CD4-positive, CD25-positive, alpha-beta regulatory T cell (primary cell): ENCODE data around the gene PRUNE2. TPM values are rescaled to one million over a fixed set of nuclear protein-coding genes. Genes with fewer than 3 reads are reported as not detected.

Source experiments
- ATAC-seq, 2 donors: fragments of 150-1000 bp; cut with Tn5 transposase; one replicate each; pipeline ENCODE4 v1.10.0; 2021; ENCODE audit warnings: low read depth in 2 of 2, moderate number of reproducible peaks in 2 of 2, moderate library complexity in 1 of 2
- DNase-seq, 3 donors: peaks; one replicate each; pipeline versions ENCODE4 v3.0.0 to v3.0.0-alpha.2; 2012 to 2022; ENCODE audit warnings: mixed read lengths in 1 of 3
- H3K27ac ChIP-seq: one replicate; pipeline ENCODE4 v1.7.0; 2013; ENCODE audit warnings: mild to moderate bottlenecking, low read length; ENCODE audit not compliant: insufficient read depth, poor library complexity, severe bottlenecking
- H3K27me3 ChIP-seq: one replicate; pipeline ENCODE4 v1.7.0; 2013; ENCODE audit warnings: low read length; ENCODE audit not compliant: control insufficient read depth, insufficient read depth
- H3K36me3 ChIP-seq: one replicate; pipeline ENCODE4 v1.7.0; 2013; ENCODE audit warnings: mild to moderate bottlenecking, low read length, moderate library complexity; ENCODE audit not compliant: control insufficient read depth, insufficient read depth
- H3K4me1 ChIP-seq: 2 replicates; pipeline ENCODE4 v1.7.0; 2013; ENCODE audit warnings: mild to moderate bottlenecking, low read length; ENCODE audit not compliant: insufficient read depth, control insufficient read depth, poor library complexity, severe bottlenecking
- H3K4me3 ChIP-seq: one replicate; pipeline ENCODE4 v1.7.0; 2013; ENCODE audit warnings: low read depth, mild to moderate bottlenecking, low read length, moderate library complexity
- H3K9me3 ChIP-seq, 2 experiments: 1 replicate in 1 of 2; 2 replicates in 1 of 2; pipeline ENCODE4 v1.7.0; 2013; ENCODE audit warnings: low read length in 2 of 2, mild to moderate bottlenecking in 1 of 2, moderate library complexity in 1 of 2; ENCODE audit not compliant: control insufficient read depth in 2 of 2
- H3K27ac Mint-ChIP-seq, 3 donors: one replicate each; pipeline ENCODE4 v1.8.0; 2020 to 2022; ENCODE audit warnings: mild to moderate bottlenecking in 3 of 3, mixed read lengths in 3 of 3, moderate library complexity in 2 of 3
- H3K27me3 Mint-ChIP-seq: one replicate; pipeline ENCODE4 v1.8.0; 2022; ENCODE audit warnings: mild to moderate bottlenecking, mixed read lengths
- H3K36me3 Mint-ChIP-seq: one replicate; pipeline ENCODE4 v1.8.0; 2020; ENCODE audit warnings: mixed read lengths
- H3K4me1 Mint-ChIP-seq, 4 donors: one replicate each; pipeline ENCODE4 v1.8.0; 2020 to 2022; ENCODE audit warnings: mixed read lengths in 4 of 4, mild to moderate bottlenecking in 1 of 4
- H3K4me3 Mint-ChIP-seq, 4 donors: one replicate each; pipeline ENCODE4 v1.8.0; 2020 to 2022; ENCODE audit warnings: mild to moderate bottlenecking in 4 of 4, mixed read lengths in 4 of 4, moderate library complexity in 3 of 4
- H3K9me3 Mint-ChIP-seq, 7 donors: one replicate each; pipeline ENCODE4 v1.8.0; 2020 to 2022; ENCODE audit warnings: mixed read lengths in 7 of 7, mild to moderate bottlenecking in 3 of 7, moderate library complexity in 2 of 7
- polyA plus RNA-seq, 4 donors: library from polyadenylated mRNA; unstranded; fragments of 300-500 nt; fragmentation: Illumina TruSeq; gene quantifications; one replicate each; pipeline ENCODE4 v1.2.3, GENCODE V29; 2021
- total RNA-seq: library from RNA; stranded (reverse); gene quantifications from one replicate; pipeline ENCODE4 v1.2.3, GENCODE V29; 2022

The PRUNE2 gene
- total and polyA plus RNA-seq, 5 donors from 2014 or later, result 0.28 to 0.30 TPM; not detected in 3

GRCh38 chr9:76725885-76726284 is 180.0 kb downstream of the PRUNE2 start:
- no peaks in the 10 kb centered on the region for H3K9me3 Mint-ChIP-seq
- H3K4me3 ChIP-seq, result no peak overlapping the region
- H3K4me1 ChIP-seq, result no peaks in the 10 kb centered on the region
- H3K36me3 ChIP-seq, result no peaks in the 10 kb centered on the region
- H3K27ac Mint-ChIP-seq, result no peak overlapping the region
- no peaks in the 10 kb centered on the region for H3K4me1 Mint-ChIP-seq
- ATAC-seq, result no peak
- no peaks in the 10 kb centered on the region for H3K27me3 ChIP-seq
- H3K4me3 Mint-ChIP-seq, result no peak overlapping the region
- peaks cover 33% of the 10 kb centered on the region for H3K27me3 Mint-ChIP-seq
- no peak for DNase-seq
- H3K27ac ChIP-seq, result no peak overlapping the region
- no peaks in the 10 kb centered on the region for H3K9me3 ChIP-seq
- H3K36me3 Mint-ChIP-seq, result no peaks in the 10 kb centered on the region

GRCh38 chr9:76725011-76725546 is 180.8 kb downstream of the PRUNE2 start:
- H3K27me3 ChIP-seq, result no peaks in the 10 kb centered on the region
- peaks cover 36% of the 10 kb centered on the region for H3K27me3 Mint-ChIP-seq
- H3K4me1 Mint-ChIP-seq, result no peaks in the 10 kb centered on the region
- no peaks in the 10 kb centered on the region for H3K36me3 ChIP-seq
- ATAC-seq (no peak), DNase-seq (no peak)
- H3K4me3 ChIP-seq, result no peak overlapping the region
- H3K9me3 ChIP-seq, result no peaks in the 10 kb centered on the region
- H3K27ac Mint-ChIP-seq, result no peak overlapping the region
- no peaks in the 10 kb centered on the region for H3K36me3 Mint-ChIP-seq
- no peaks in the 10 kb centered on the region for H3K9me3 Mint-ChIP-seq
- H3K4me3 Mint-ChIP-seq, result no peak overlapping the region
- no peaks in the 10 kb centered on the region for H3K4me1 ChIP-seq
- H3K27ac ChIP-seq, result no peak overlapping the region

- DNase-seq, result no peak
- Mint-ChIP-seq H3K36me3 (no peaks in the 10 kb centered on the region), H3K4me1 (no peaks in the 10 kb centered on the region), H3K27me3 (peaks cover 29% of the 10 kb centered on the region), H3K9me3 (no peaks in the 10 kb centered on the region), H3K4me3 (no peak overlapping the region), H3K27ac (no peak overlapping the region)
- H3K27me3 ChIP-seq, result peaks cover 2% of the 10 kb centered on the region
- no peaks in the 10 kb centered on the region for H3K9me3 ChIP-seq
- H3K36me3 ChIP-seq, result no peaks in the 10 kb centered on the region
- H3K27ac ChIP-seq, result no peak overlapping the region
- no peak overlapping the region for H3K4me3 ChIP-seq
- H3K4me1 ChIP-seq, result no peaks in the 10 kb centered on the region
- ATAC-seq, result no peak
Measured at GRCh38 chr9:76720245-76720644, 185.7 kb downstream of the PRUNE2 start.

- Histone ChIP-seq H3K9me3 (no peaks in the 10 kb centered on the region), H3K27ac (no peak overlapping the region), H3K4me1 (no peaks in the 10 kb centered on the region), H3K36me3 (no peaks in the 10 kb centered on the region), H3K27me3 (peaks cover 2% of the 10 kb centered on the region), H3K4me3 (no peak overlapping the region)
- Mint-ChIP-seq H3K9me3 (no peaks in the 10 kb centered on the region), H3K27me3 (peaks cover 18% of the 10 kb centered on the region), H3K4me3 (no peak overlapping the region), H3K4me1 (no peaks in the 10 kb centered on the region), H3K36me3 (no peaks in the 10 kb centered on the region), H3K27ac (no peak overlapping the region)
- no peak for DNase-seq
- ATAC-seq, result no peak
Measured at GRCh38 chr9:76718166-76718565, 187.7 kb downstream of the PRUNE2 start.

- H3K27ac Mint-ChIP-seq, result no peak overlapping the region
- H3K9me3 Mint-ChIP-seq, result no peaks in the 10 kb centered on the region
- no peak overlapping the region for H3K4me3 Mint-ChIP-seq
- H3K27me3 Mint-ChIP-seq, result peaks cover 16% of the 10 kb centered on the region
- Histone ChIP-seq H3K9me3 (no peaks in the 10 kb centered on the region), H3K36me3 (no peaks in the 10 kb centered on the region), H3K4me1 (no peaks in the 10 kb centered on the region), H3K27me3 (peaks cover 2% of the 10 kb centered on the region), H3K27ac (no peak overlapping the region), H3K4me3 (no peak overlapping the region)
- H3K36me3 Mint-ChIP-seq, result no peaks in the 10 kb centered on the region
- H3K4me1 Mint-ChIP-seq, result no peaks in the 10 kb centered on the region
- DNase-seq (no peak), ATAC-seq (no peak)
Measured at GRCh38 chr9:76717613-76718012, 188.3 kb downstream of the PRUNE2 start.

- Mint-ChIP-seq H3K4me1 (no peaks in the 10 kb centered on the region), H3K9me3 (no peaks in the 10 kb centered on the region), H3K27me3 (peaks cover 16% of the 10 kb centered on the region), H3K4me3 (no peak overlapping the region), H3K27ac (no peak overlapping the region), H3K36me3 (no peaks in the 10 kb centered on the region)
- no peaks in the 10 kb centered on the region for H3K36me3 ChIP-seq
- no peak overlapping the region for H3K27ac ChIP-seq
- no peak for ATAC-seq
- DNase-seq, result no peak
- H3K27me3 ChIP-seq, result peaks cover 2% of the 10 kb centered on the region
- H3K4me3 ChIP-seq, result no peak overlapping the region
- no peaks in the 10 kb centered on the region for H3K9me3 ChIP-seq
- H3K4me1 ChIP-seq, result no peaks in the 10 kb centered on the region
Measured at GRCh38 chr9:76717176-76717575, 188.7 kb downstream of the PRUNE2 start.

- ATAC-seq (no peak), DNase-seq (no peak)
- H3K4me1 Mint-ChIP-seq, result no peaks in the 10 kb centered on the region
- no peaks in the 10 kb centered on the region for H3K9me3 ChIP-seq
- H3K4me1 ChIP-seq, result no peaks in the 10 kb centered on the region
- peaks cover 2% of the 10 kb centered on the region for H3K27me3 ChIP-seq
- H3K27me3 Mint-ChIP-seq, result peaks cover 16% of the 10 kb centered on the region
- H3K36me3 Mint-ChIP-seq, result no peaks in the 10 kb centered on the region
- no peak overlapping the region for H3K4me3 Mint-ChIP-seq
- H3K36me3 ChIP-seq, result no peaks in the 10 kb centered on the region
- no peak overlapping the region for H3K27ac Mint-ChIP-seq
- H3K9me3 Mint-ChIP-seq, result no peaks in the 10 kb centered on the region
- H3K27ac ChIP-seq, result no peak overlapping the region
- no peak overlapping the region for H3K4me3 ChIP-seq
Measured at GRCh38 chr9:76716085-76716672, 189.7 kb downstream of the PRUNE2 start.

- Mint-ChIP-seq H3K9me3 (no peaks in the 10 kb centered on the region), H3K36me3 (no peaks in the 10 kb centered on the region), H3K27me3 (peaks cover 9% of the 10 kb centered on the region), H3K4me3 (no peak overlapping the region), H3K4me1 (no peaks in the 10 kb centered on the region), H3K27ac (no peak overlapping the region)
- no peaks in the 10 kb centered on the region for H3K9me3 ChIP-seq
- no peak for DNase-seq
- H3K36me3 ChIP-seq, result no peaks in the 10 kb centered on the region
- H3K4me3 ChIP-seq, result no peak overlapping the region
- peaks cover 7% of the 10 kb centered on the region for H3K27me3 ChIP-seq
- no peak overlapping the region for H3K27ac ChIP-seq
- ATAC-seq, result no peak
- H3K4me1 ChIP-seq, result no peaks in the 10 kb centered on the region
Measured at GRCh38 chr9:76713381-76713780, 192.5 kb downstream of the PRUNE2 start.
